H1 (cell line): ENCODE measurements around the gene VN1R4. TPM values are rescaled to one million over a fixed set of nuclear protein-coding genes. Genes with fewer than 3 reads are reported as not detected.

Experiments
- ATF2 ChIP-seq: IDR thresholded peaks from 2 replicates; pipeline ENCODE4 v1.6.1; 2012; ENCODE audit warnings: low read length, inconsistent platforms
- CEBPB ChIP-seq: IDR thresholded peaks from 2 replicates; pipeline ENCODE4 v1.6.1; 2012; ENCODE audit warnings: low read depth, low read length
- CHD2 ChIP-seq: IDR thresholded peaks from 2 replicates; pipeline ENCODE4 v1.6.1; 2012; ENCODE audit warnings: low read length, improper control_type of control experiment
- CTCF ChIP-seq, 3 experiments: IDR thresholded peaks; 1 replicate in 2 of 3; 2 replicates in 1 of 3; pipeline versions ENCODE4 v1.5.1 to v1.6.1; 2011; ENCODE audit warnings: low read length in 3 of 3, mild to moderate bottlenecking in 3 of 3, inconsistent platforms in 2 of 3, low read depth in 1 of 3, moderate library complexity in 1 of 3; ENCODE audit not compliant: insufficient read depth in 1 of 3; ENCODE audit errors: control extremely low read depth in 1 of 3
- EP300 ChIP-seq, 2 experiments: IDR thresholded peaks; 1 replicate in 1 of 2; 2 replicates in 1 of 2; pipeline ENCODE4 v1.6.1; 2011 to 2012; ENCODE audit warnings: low read depth in 2 of 2, low read length in 2 of 2, mild to moderate bottlenecking in 2 of 2, borderline replicate concordance in 1 of 2, inconsistent platforms in 1 of 2, moderate library complexity in 1 of 2
- GABPA ChIP-seq: IDR thresholded peaks from 2 replicates; pipeline ENCODE4 v1.6.1; 2011; ENCODE audit warnings: mild to moderate bottlenecking, low read length, moderate library complexity, borderline replicate concordance; ENCODE audit not compliant: insufficient read depth
- HDAC2 ChIP-seq, 2 experiments: fragments of 300-600 bp in 1 of 2; sonication (generic) in 1 of 2; IDR thresholded peaks; 2 replicates each; pipeline ENCODE4 v1.6.1; 2011 to 2012; ENCODE audit warnings: low read depth in 2 of 2, low read length in 2 of 2, mild to moderate bottlenecking in 2 of 2, moderate library complexity in 2 of 2, borderline replicate concordance in 1 of 2, inconsistent platforms in 1 of 2
- KDM4A ChIP-seq: IDR thresholded peaks from one replicate; pipeline ENCODE4 v1.7.1; 2012; ENCODE audit warnings: low read depth, mild to moderate bottlenecking, moderate library complexity, low read length, inconsistent platforms; ENCODE audit not compliant: severe bottlenecking
- TBP ChIP-seq: IDR thresholded peaks from 2 replicates; pipeline ENCODE4 v1.6.1; 2011; ENCODE audit warnings: low read depth, low read length, improper control_type of control experiment
- polyA plus RNA-seq, 7 experiments: library from polyadenylated mRNA; depleted of rRNA in 3 of 7; stranded (reverse) in 5 of 7; unstranded in 2 of 7; fragments of >200 nt in 5 of 7; fragments of 200-250 nt in 2 of 7; gene quantifications; 1 replicate in 5 of 7; 2 replicates in 1 of 7; 4 replicates in 1 of 7; pipeline versions ENCODE4 v1.2.1 to v1.2.3, GENCODE V29; 2011 to 2013; ENCODE audit warnings: missing spikeins in 2 of 7, mixed read lengths in 2 of 7
- total RNA-seq: library from RNA; stranded (reverse); fragmentation: NEBNext Ultra II Directional; extraction: Animal tissue kit (Norgen Biotek cat#: 25700); gene quantifications from 2 replicates; pipeline ENCODE4 v1.2.1, GENCODE V29; 2021

VN1R4 gene
- total and polyA plus RNA-seq, 2 of the 8 experiments (the other 6 are each of a cell fraction or from before 2014, with no cell fraction given), result not detected

- TF ChIP-seq ATF2, result no peak
- TF ChIP-seq KDM4A, result peak; percentile 69
- TF ChIP-seq CTCF (IDR thresholded peaks at IDR 0.05; ENCODE audit: control extremely low read depth in 1 of 3, insufficient read depth in 1 of 3, low read depth in 1 of 3, low read length in 3 of 3), result peak; percentile 85 to 97 (median 92)
- peak; percentile 69; the same call in 1 of the 2 replicates for TF ChIP-seq GABPA
- TF ChIP-seq HDAC2 (IDR thresholded peaks at IDR 0.05; ENCODE audit: borderline replicate concordance in 1 of 2, low read depth in 2 of 2, low read length in 2 of 2), result peak; percentile 82 to 85
- peak; percentile 52; the same call in 1 of the 2 replicates for TF ChIP-seq TBP
- TF ChIP-seq CEBPB, result 0 out of 2 replicates have a peak, but pooled peaks have one; percentile 33
- 0 out of 3 replicates have a peak, but pooled peaks of 1 of the 2 experiments have one; percentile 23 for TF ChIP-seq EP300 (IDR thresholded peaks at IDR 0.05; ENCODE audit: borderline replicate concordance in 1 of 2, low read depth in 2 of 2, low read length in 2 of 2)
- TF ChIP-seq CHD2, result peak; percentile 52
Observed at GRCh38 chr19:53308339-53308811, 40.9 kb upstream of the VN1R4 start (continued).
